Esophagus squamous epithelium (tissue), 4 donors: ENCODE data around the gene EPN3.

ENCODE experiments used
- CTCF ChIP-seq, 6 experiments: fragments of 450-650 bp in 4 of 6; fragments of 200-600 bp in 2 of 6; sonication (generic) in 2 of 6; IDR thresholded peaks; one replicate each; pipeline ENCODE4 v1.5.1; 2016 to 2019; ENCODE audit warnings: antibody characterized with exemption in 6 of 6, mild to moderate bottlenecking in 4 of 6, moderate library complexity in 4 of 6
- POLR2A ChIP-seq, 4 donors: fragments of 450-650 bp; IDR thresholded peaks; one replicate each; pipeline ENCODE4 v1.6.1; 2017; ENCODE audit warnings: antibody characterized with exemption in 4 of 4, mild to moderate bottlenecking in 4 of 4, moderate library complexity in 3 of 4

- no peak for TF ChIP-seq POLR2A (IDR thresholded peaks at IDR 0.05)
- no peak for TF ChIP-seq CTCF (IDR thresholded peaks at IDR 0.05)
Observed at GRCh38 chr17:50549969-50550368, 17.4 kb downstream of the EPN3 start.
